Hematopoietic multipotent progenitor cell treated with erythropoietin and hydrocortisone succinate and interleukin-3 and kit ligand, for 4 days (in vitro differentiated cells): Measurements from ENCODE around the gene ELP1.

Source experiments
- DNase-seq: peaks from one replicate; pipeline ENCODE4 v3.0.0-alpha.2; 2015

Gene ELP1

DNA sequence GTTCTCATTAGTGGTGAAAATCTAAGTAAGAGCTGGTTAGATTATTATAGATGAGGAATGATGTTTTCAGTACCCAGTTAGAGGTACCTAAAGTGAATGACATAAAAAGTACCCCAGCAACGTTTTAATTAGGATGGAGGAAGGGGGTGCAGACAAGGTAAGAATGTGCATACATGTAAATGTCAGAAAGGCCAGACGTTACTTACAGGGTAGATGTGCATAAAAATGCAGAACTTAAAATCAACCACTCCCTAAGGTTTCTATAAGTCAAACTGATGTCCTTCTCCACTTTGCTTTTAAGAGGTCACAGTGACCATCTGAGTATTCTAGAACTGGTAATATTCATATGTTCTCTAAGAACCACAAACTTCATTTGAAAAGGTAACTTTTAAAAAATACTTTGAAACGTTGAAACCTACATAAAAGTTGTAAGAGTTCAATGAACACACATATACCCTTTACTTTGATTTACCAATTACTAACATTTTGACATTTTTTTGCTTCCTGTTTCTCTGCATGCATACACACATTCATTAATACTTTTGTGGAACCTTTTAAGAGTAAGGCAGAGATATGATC lies 53.1 kb downstream of the ELP1 start:
- no peak for DNase-seq

DNA sequence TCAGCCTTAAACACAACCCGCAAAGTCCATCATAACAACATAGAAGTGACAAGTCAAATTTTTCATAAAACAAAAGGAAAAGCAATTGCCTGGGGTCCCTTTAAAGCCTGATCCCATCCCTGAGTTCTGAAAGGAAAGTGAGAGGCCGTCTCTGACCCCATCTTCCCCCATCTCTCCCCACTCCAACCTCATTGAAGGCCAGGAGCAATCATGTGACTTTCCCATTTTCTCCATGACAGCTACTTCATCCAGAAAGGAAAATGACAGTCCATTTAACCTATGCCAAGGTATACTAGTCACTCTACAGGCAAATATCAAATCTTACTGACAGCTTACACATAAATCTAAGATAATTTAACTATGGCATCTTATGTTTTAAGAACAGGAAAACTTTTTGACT lies 56.4 kb downstream of the ELP1 start:
- DNase-seq: no peak

DNA sequence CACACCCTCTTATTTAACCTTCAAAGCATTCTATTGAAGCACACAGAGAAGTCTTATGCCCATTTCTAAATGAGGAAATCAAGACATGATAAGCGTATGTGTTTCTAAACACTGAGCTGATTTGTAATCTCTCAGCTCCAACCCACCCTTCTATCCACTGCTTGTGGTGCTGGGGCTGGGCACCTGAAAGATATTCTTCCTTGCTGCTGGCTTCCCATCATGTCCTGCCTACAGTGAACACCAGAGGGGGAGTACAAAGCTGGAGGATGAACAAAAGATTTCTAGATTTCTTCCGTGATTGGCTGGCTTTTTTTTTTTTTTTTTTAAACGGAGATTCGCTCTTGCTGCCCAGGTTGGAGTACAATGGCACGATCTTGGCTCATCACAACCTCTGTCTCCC lies 57.5 kb downstream of the ELP1 start:
- DNase-seq: no peak

- no peak for DNase-seq
Measured at GRCh38 chr9:108874058-108874788, 59.7 kb downstream of the ELP1 start.

DNA sequence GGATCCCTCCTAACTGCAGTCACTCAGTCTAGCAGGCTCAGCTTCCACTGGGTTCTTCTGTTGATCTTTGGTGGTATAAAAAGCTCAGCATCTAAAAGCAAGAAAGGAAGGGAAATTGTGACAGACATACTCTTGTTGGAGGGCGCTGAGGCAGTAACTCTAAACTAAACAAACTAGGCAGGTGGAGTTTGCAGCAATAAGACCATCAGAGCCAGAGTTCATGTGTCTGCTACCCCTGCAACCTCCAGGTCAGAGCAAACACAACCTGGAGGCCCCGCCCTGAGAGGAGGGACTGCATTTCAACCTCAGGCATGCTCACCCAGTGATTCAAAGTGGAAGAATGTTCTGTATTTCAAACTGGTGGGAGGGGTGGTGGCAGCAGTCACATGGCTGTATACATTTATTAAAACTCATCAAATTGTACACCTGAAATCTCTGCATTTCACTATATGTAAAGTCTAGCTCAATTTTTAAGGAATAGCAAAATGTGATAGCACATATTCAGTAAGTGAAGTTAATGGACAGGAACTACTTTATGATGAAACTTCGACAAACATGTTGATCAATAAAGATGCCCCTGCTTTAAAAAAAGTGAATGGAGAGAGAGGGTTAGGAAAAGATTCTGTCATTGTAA lies 64.7 kb downstream of the ELP1 start:
- no peak for DNase-seq

DNA sequence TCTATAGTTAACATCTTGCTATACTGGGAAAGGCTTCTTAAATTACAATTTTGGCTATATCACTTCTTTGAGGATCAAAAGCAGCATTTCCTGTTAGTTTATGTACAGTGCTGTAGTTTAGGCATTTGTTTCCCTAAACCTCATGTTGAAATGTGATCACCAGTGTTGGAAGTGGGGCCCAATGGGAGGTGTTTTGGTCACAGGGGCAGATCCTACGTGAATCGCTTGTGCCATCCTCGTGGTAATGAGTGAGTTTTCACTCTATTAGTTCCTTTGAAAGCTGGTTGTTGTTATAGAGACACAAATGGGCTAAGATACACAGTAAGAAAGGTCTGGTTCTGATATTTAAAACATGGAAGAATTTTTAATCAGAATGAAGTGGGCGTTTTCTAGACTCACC lies 66.1 kb downstream of the ELP1 start:
- DNase-seq: no peak

GRCh38 chr9:108867116-108867515 lies 66.8 kb downstream of the ELP1 start:
- no peak for DNase-seq

DNA sequence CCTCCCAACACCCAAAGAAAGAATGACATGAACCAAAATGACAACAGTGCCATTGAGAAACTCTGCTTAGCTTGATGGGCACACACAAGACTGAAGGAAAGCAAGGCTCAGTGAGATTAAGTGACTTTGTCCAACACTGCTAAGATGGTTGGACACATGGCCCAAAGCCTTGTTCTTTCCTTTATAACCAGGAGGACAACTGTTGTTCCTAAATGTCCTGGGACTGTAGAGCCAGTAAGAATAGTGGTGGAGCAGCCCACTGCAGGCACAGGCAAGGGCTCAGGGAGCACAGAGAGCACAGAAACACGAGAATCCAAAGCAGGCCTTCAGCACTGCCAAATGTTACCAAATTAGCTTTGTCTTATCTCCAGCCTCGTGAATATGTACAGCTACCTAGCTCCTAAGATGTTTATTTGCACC lies 67.9 kb downstream of the ELP1 start:
- no peak for DNase-seq

GRCh38 chr9:108865037-108865436 lies 68.9 kb downstream of the ELP1 start:
- no peak for DNase-seq

GRCh38 chr9:108864446-108864845 lies 69.5 kb downstream of the ELP1 start:
- no peak for DNase-seq

DNA sequence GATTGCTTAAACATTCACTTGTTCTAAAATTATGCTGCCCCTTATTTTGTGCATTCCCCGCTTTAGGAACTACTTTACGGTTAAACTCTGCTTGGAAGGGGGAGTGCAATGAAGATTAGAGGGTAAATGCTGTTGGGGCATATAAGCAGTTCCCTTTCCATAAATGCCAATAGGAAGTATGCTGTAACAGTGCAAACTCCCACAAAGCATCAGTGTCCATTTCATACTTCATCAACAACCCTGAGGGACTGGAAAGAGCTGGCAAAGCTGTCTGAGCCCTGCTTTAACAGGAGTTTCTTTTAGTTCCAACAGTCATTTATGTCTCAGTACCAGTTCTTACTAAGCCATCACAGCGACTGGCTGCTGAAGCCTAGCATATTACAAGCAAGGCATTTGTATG lies 70.0 kb downstream of the ELP1 start:
- DNase-seq: no peak

DNA sequence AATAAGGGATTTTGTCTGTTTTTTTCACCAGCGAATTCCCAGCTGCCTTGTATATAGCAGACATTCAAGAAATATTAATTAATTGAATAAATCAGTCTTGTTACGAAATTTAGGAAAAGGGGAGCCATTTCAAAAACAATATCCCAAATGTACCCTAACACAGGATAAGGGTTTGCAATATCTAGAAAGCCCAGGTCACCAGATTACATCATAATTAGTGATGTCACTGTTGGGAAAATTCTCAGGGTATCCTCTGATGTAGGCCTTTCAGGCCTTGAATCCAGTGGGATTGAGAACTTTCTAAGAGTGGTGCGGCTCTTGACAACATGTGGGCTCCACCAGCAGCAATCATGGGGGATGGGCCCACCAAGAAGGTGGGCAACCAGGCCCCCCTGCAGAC lies 71.9 kb downstream of the ELP1 start, which contains the start of gene ACTL7A:
TSS of gene ACTL7A (plus strand) at position 270 of the 400 bp plus-strand sequence. CDS start at position 327, 57 bp downstream.
- no peak for DNase-seq

GRCh38 chr9:108861464-108861863 lies 72.5 kb downstream of the ELP1 start:
- no peak for DNase-seq

DNA sequence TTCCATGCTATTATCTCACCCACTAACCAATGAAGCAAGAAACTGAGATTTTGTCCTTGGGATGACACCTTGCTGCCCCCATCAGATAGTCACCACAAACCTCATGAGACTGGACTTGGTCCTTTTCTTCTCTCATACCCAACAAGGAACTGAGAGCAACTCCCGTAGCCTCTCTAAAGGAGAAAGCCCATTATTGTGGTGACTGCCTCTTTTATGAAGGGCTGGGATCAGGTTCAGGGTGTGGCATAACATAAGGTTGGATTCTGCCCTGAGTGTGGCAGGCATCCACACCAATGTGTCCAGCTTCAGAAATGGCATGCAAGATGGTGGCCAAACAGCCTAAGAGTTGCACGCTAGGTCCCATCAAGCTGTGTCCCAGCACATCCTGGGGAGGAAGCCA lies 73.2 kb downstream of the ELP1 start:
- DNase-seq: no peak

GRCh38 chr9:108860354-108860753 lies 73.6 kb downstream of the ELP1 start:
- DNase-seq: no peak

DNA sequence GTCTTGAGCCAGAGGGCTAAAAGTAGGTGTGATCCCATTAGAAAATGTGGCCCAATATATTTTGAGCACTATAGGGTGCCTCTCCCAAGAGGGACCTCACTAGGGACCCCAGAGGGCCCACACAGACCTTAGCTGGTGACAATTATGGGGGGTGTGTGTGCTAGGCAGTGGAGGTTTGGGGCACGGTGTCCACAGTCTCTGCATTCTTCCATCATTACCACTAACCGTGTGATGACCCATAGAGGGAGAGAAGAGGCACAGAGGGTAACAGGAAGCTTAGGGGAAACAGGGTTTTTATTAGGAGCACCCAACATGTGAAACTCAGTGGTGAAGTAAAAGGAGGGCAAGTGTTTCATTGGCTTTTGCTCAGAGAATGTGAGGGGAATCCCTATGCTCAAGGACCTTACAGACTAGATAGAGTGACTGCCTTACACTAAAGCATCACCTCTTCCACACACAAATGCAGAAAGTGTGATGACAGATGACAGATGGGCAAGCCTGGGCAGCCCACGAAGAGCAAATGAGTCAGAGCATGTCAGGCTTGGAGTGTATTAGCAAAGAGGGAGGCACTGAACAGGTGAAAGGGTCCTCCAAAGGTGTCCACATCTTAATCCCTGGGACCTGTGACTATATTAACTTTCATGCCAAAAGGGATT lies 74.3 kb downstream of the ELP1 start:
- DNase-seq: no peak

GRCh38 chr9:108857572-108857971 lies 76.4 kb downstream of the ELP1 start:
- DNase-seq: no peak

GRCh38 chr9:108855888-108856287 lies 78.0 kb downstream of the ELP1 start, which contains the start of gene ACTL7B:
Gene ACTL7B, minus strand, starts transcription at chr9:108855986. Its CDS starts 56 bp downstream, at chr9:108855930.
- DNase-seq: no peak

GRCh38 chr9:108855529-108855886 lies 78.4 kb downstream of the ELP1 start:
- DNase-seq: no peak

- DNase-seq: no peak
Measured at GRCh38 chr9:108854641-108855528, 79.0 kb downstream of the ELP1 start.

GRCh38 chr9:108854094-108854493 lies 79.8 kb downstream of the ELP1 start:
- DNase-seq: no peak

GRCh38 chr9:108852079-108852478 lies 81.8 kb downstream of the ELP1 start:
- DNase-seq: no peak

DNA sequence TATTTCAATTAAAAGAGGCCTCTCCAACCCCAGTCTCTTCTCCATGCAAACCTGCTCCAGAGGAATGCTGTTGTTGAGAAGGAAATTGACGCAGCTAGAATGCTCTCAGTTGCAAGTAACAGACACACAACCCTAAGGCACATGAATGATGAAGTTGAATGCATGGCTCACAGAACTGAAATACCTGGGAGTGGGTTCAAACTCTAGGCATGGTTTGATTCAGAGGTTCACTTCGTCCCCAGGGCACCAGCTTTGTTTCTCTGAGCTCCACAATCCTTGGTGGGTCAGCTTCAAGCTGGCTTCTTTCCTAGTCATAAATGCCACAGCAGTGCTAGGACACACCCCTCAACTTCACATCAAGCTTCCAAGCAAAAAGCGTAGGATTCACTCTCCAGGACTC lies 82.8 kb downstream of the ELP1 start:
- DNase-seq: no peak
